NCI-H1436 treated with DMSO at 0.1 percent for 48 hours (cell line): Measurements from ENCODE around the gene BABAM1.
"Not testable (repeated sequence)": the region's sequence is repeated elsewhere in the genome, so short reads cannot be mapped to it uniquely, and the experiment has no call there.

Experiments
- DNase-seq: peaks from one replicate; lab custom pipeline; 2025; lab: John Stamatoyannopoulos, UW

The BABAM1 gene

GRCh38 chr19:17243830-17244617, 23.2 kb upstream of the BABAM1 start:
- no peak for DNase-seq

GRCh38 chr19:17244618-17245534, 22.4 kb upstream of the BABAM1 start:
- DNase-seq = no peak

- no peak for DNase-seq
These were observed 21.7 kb upstream of the BABAM1 start, which contains the start of gene NR2F6 for GRCh38 chr19:17245535-17245984. Gene NR2F6, minus strand, starts transcription at chr19:17245919. Its CDS starts 699 bp downstream, at chr19:17245220.

GRCh38 chr19:17246681-17247425, 20.4 kb upstream of the BABAM1 start:
- DNase-seq = no peak

- no peak for DNase-seq
These were observed 19.0 kb upstream of the BABAM1 start for GRCh38 chr19:17248011-17248776.

GRCh38 chr19:17249887-17250548, 17.2 kb upstream of the BABAM1 start:
- no peak for DNase-seq

- DNase-seq = no peak
These were observed 12.6 kb upstream of the BABAM1 start for GRCh38 chr19:17254636-17255035.

- DNase-seq = no peak
These were observed 12.1 kb upstream of the BABAM1 start for GRCh38 chr19:17255150-17255621.

GRCh38 chr19:17256130-17256529, 11.1 kb upstream of the BABAM1 start:
- no peak for DNase-seq

GRCh38 chr19:17259118-17259780, 8.0 kb upstream of the BABAM1 start:
- DNase-seq = no peak

- DNase-seq = no peak
These were observed 7.3 kb upstream of the BABAM1 start for GRCh38 chr19:17259934-17260333.

- DNase-seq = peak; percentile 37
These were observed 6.4 kb upstream of the BABAM1 start for GRCh38 chr19:17260842-17261325.

- DNase-seq = no peak
These were observed 4.7 kb upstream of the BABAM1 start for GRCh38 chr19:17262557-17262956.

GRCh38 chr19:17263712-17264640, 3.3 kb upstream of the BABAM1 start:
- no peak for DNase-seq

- DNase-seq = no peak
These were observed 2.6 kb upstream of the BABAM1 start, which contains the start of gene USHBP1 for GRCh38 chr19:17264641-17264979. Gene USHBP1, minus strand, starts transcription at chr19:17264745. Its CDS starts 446 bp downstream, at chr19:17264299.

- no peak for DNase-seq
These were observed 1.2 kb upstream of the BABAM1 start for GRCh38 chr19:17266026-17266425.

GRCh38 chr19:17266589-17266974, 661 bp upstream of the BABAM1 start:
- no peak for DNase-seq

GRCh38 chr19:17268754-17269153, 1.5 kb downstream of the BABAM1 start:
- DNase-seq = no peak

GRCh38 chr19:17274892-17275291, 7.6 kb downstream of the BABAM1 start:
- not testable (repeated sequence) for DNase-seq
